ENCODE results near the gene RELT. TPM values are rescaled to one million over a fixed set of nuclear protein-coding genes. Genes with fewer than 3 reads are reported as not detected.
A peak's percentile ranks its signal among the peaks of the same experiment; 100 is the strongest.

RELT gene
- total RNA-seq, 5 donors from 2014 or later (not counting 1 experiment from before 2014, with no cell fraction given) = 15.6 to 113 (median 19.9) TPM

GRCh38 chr11:73380331-73380730 lies 4.1 kb downstream of the RELT start:
- Mint-ChIP-seq H3K4me1 (peaks cover 70 to 85% (median 73%) of the 10 kb centered on the region in 3 donors), H3K27me3 (no peaks in the 10 kb centered on the region), H3K9me3 (no peaks in the 10 kb centered on the region), H3K27ac (peak overlapping the region in 1 of 2 donors; percentile 28), H3K4me3 (no peak overlapping the region), H3K36me3 (no peaks in the 10 kb centered on the region)
- H3K27ac ChIP-seq (ENCODE audit: low read length) = no peak overlapping the region
- DNase-seq (no peak), ATAC-seq (replicated peaks in 1 of 4) (no peak)
- no peaks in the 10 kb centered on the region for H3K27me3 ChIP-seq (replicated peaks in 1 of 2; ENCODE audit: control insufficient read depth in 2 of 2, extremely low read depth in 1 of 2, insufficient read depth in 2 of 2, low read length in 1 of 2)
- no peaks in the 10 kb centered on the region for H3K36me3 ChIP-seq (ENCODE audit: control insufficient read depth in 2 of 2, extremely low read depth in 1 of 2, insufficient read depth in 1 of 2, low read length in 1 of 2)
- H3K4me3 ChIP-seq (ENCODE audit: control insufficient read depth in 1 of 2, extremely low read depth in 1 of 2, low read length in 1 of 2) = no peak overlapping the region
- ChIA-PET POLR2A (no interaction called here), CTCF (interaction anchor here in 1 of 2 donors (0.6 kb wide), 1 partner anchor 300 kb away, joined by 3 read pairs; no protein-coding TSS in a partner anchor)
- no peaks in the 10 kb centered on the region for H3K9me3 ChIP-seq
- WGBS (ENCODE audit: insufficient coverage) = 100% methylated on average over 5 of the region's 7 CpGs
- peaks cover 11 to 65% of the 10 kb centered on the region in 2 experiments for H3K4me1 ChIP-seq (ENCODE audit: control insufficient read depth in 1 of 2, extremely low read depth in 1 of 2, insufficient read depth in 2 of 2, low read length in 2 of 2)

DNA sequence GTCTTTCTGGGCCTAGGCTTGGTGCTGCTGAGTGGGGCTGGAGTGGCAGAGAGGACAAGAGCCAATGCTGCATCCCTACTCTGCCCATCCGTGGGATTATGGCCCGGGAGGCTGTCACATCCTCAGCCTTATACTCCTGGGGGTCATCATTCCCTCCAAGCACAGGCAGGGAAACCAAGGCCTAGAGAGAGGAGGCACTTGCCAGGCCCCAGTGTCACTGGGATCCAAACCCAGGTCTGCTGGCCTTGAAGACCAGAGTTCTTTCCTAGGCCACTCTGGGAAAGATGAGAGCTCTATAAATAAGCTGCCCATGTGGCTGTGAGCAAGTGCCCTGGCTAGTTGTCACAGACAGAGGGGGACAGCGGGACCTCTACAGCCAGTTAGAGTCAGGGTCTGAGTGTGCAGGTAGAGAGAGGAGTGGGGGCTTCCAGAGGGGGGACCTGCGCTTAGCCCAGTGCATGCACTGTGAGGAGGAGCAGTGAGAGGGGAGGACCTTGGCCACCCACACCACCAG lies 4.8 kb downstream of the RELT start:
- H3K27ac Mint-ChIP-seq = no peak overlapping the region
- no peak overlapping the region for H3K4me3 ChIP-seq (ENCODE audit: control insufficient read depth in 1 of 2, extremely low read depth in 1 of 2, low read length in 1 of 2)
- H3K27ac ChIP-seq (ENCODE audit: low read length) = no peak overlapping the region
- no peaks in the 10 kb centered on the region for H3K9me3 ChIP-seq
- DNase-seq = no peak
- no peaks in the 10 kb centered on the region for H3K27me3 Mint-ChIP-seq
- no peaks in the 10 kb centered on the region for H3K9me3 Mint-ChIP-seq
- ChIA-PET CTCF (interaction anchor here in 1 of 2 donors (0.8 kb wide), 1 partner anchor 30 kb away, joined by 3 read pairs; no protein-coding TSS in a partner anchor), POLR2A (no interaction called here)
- H3K36me3 ChIP-seq (ENCODE audit: control insufficient read depth in 2 of 2, extremely low read depth in 1 of 2, insufficient read depth in 1 of 2, low read length in 1 of 2) = no peaks in the 10 kb centered on the region
- WGBS (ENCODE audit: insufficient coverage) = 100% methylated on average over 1 of the region's 4 CpGs
- H3K4me3 Mint-ChIP-seq = no peak overlapping the region
- peaks cover 71 to 85% (median 73%) of the 10 kb centered on the region in 3 donors for H3K4me1 Mint-ChIP-seq
- H3K4me1 ChIP-seq (ENCODE audit: control insufficient read depth in 1 of 2, extremely low read depth in 1 of 2, insufficient read depth in 2 of 2, low read length in 2 of 2) = peaks cover 16 to 65% of the 10 kb centered on the region in 2 experiments
- no peaks in the 10 kb centered on the region for H3K27me3 ChIP-seq (replicated peaks in 1 of 2; ENCODE audit: control insufficient read depth in 2 of 2, extremely low read depth in 1 of 2, insufficient read depth in 2 of 2, low read length in 1 of 2)
- no peak for ATAC-seq (replicated peaks in 1 of 4)
- no peaks in the 10 kb centered on the region for H3K36me3 Mint-ChIP-seq

DNA sequence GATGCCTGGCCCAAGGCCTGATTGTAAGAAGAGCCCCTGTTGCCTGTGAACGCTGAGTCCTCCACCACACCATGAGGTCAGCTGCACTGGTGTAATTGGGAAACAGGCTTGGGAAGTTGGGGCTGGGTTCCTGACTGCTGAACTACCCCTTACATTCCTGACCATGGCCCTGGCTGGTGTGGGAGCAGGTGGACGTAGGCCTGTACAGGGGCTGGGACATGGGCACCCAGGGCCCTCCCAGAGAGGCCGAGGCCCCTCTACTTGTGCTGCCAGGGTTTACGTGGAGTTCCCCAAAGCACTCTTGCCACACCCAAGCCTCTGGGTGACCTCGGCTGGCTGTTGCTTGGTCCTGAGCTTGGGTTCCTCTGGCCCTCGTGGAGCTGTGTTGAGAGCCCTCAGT lies 5.4 kb downstream of the RELT start:
- 82% methylated on average over 5 of the region's 6 CpGs for WGBS (ENCODE audit: insufficient coverage)
- Mint-ChIP-seq H3K36me3 (no peaks in the 10 kb centered on the region), H3K4me3 (no peak overlapping the region), H3K27ac (no peak overlapping the region), H3K4me1 (peaks cover 78 to 90% (median 79%) of the 10 kb centered on the region in 3 donors), H3K27me3 (no peaks in the 10 kb centered on the region), H3K9me3 (no peaks in the 10 kb centered on the region)
- Histone ChIP-seq H3K9me3 (no peaks in the 10 kb centered on the region), H3K4me3 (ENCODE audit: control insufficient read depth in 1 of 2, extremely low read depth in 1 of 2, low read length in 1 of 2) (no peak overlapping the region), H3K4me1 (ENCODE audit: control insufficient read depth in 1 of 2, extremely low read depth in 1 of 2, insufficient read depth in 2 of 2, low read length in 2 of 2) (peaks cover 23 to 71% of the 10 kb centered on the region in 2 experiments), H3K27me3 (replicated peaks in 1 of 2; ENCODE audit: control insufficient read depth in 2 of 2, extremely low read depth in 1 of 2, insufficient read depth in 2 of 2, low read length in 1 of 2) (no peaks in the 10 kb centered on the region), H3K27ac (ENCODE audit: low read length) (no peak overlapping the region), H3K36me3 (ENCODE audit: control insufficient read depth in 2 of 2, extremely low read depth in 1 of 2, insufficient read depth in 1 of 2, low read length in 1 of 2) (no peaks in the 10 kb centered on the region)
- ATAC-seq (replicated peaks in 1 of 4) = no peak
- no peak for DNase-seq
- POLR2A ChIA-PET = no interaction called here
- CTCF ChIA-PET = interaction anchor here in 1 of 2 donors (0.8 kb wide), 1 partner anchor 30 kb away, joined by 3 read pairs; no protein-coding TSS in a partner anchor

GRCh38 chr11:73382183-73382582 lies 6.0 kb downstream of the RELT start:
- ATAC-seq (replicated peaks in 1 of 4) (no peak), DNase-seq (no peak)
- Mint-ChIP-seq H3K4me1 (peaks cover 79 to 92% (median 79%) of the 10 kb centered on the region in 3 donors), H3K27me3 (no peaks in the 10 kb centered on the region), H3K27ac (peak overlapping the region; percentile 55 to 82), H3K4me3 (peak overlapping the region in 1 of 3 donors; percentile 20), H3K36me3 (no peaks in the 10 kb centered on the region), H3K9me3 (no peaks in the 10 kb centered on the region)
- Histone ChIP-seq H3K4me1 (ENCODE audit: control insufficient read depth in 1 of 2, extremely low read depth in 1 of 2, insufficient read depth in 2 of 2, low read length in 2 of 2) (peaks cover 22 to 73% of the 10 kb centered on the region in 2 experiments), H3K27ac (ENCODE audit: low read length) (no peak overlapping the region), H3K27me3 (replicated peaks in 1 of 2; ENCODE audit: control insufficient read depth in 2 of 2, extremely low read depth in 1 of 2, insufficient read depth in 2 of 2, low read length in 1 of 2) (no peaks in the 10 kb centered on the region), H3K4me3 (ENCODE audit: control insufficient read depth in 1 of 2, extremely low read depth in 1 of 2, low read length in 1 of 2) (no peak overlapping the region), H3K9me3 (no peaks in the 10 kb centered on the region), H3K36me3 (ENCODE audit: control insufficient read depth in 2 of 2, extremely low read depth in 1 of 2, insufficient read depth in 1 of 2, low read length in 1 of 2) (no peaks in the 10 kb centered on the region)
- ChIA-PET CTCF (no interaction called here), POLR2A (no interaction called here)
- 93% methylated on average over 3 of the region's 7 CpGs for WGBS (ENCODE audit: insufficient coverage)

DNA sequence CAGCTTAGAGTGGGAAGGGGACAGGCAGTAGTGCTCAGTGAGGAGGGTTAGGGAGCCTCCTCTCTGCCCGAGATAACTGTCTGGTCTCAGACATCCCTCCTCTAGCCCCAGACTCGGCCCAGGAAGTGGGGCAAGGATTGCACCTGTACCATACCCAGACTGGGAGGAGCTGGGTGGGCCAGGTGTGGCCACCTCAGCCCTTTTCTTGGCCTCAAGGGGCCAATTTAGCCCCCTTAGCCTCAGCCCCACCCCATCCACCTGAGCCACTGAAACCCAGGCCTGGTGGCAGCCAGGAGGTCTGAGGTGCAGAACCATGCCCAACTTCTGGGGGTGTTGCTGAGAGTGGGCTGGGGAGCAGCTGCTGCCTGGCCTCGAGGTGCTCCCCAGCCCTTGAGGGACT lies 6.5 kb downstream of the RELT start:
- no peaks in the 10 kb centered on the region for H3K27me3 Mint-ChIP-seq
- Histone ChIP-seq H3K27ac (ENCODE audit: low read length) (no peak overlapping the region), H3K36me3 (ENCODE audit: control insufficient read depth in 2 of 2, extremely low read depth in 1 of 2, insufficient read depth in 1 of 2, low read length in 1 of 2) (no peaks in the 10 kb centered on the region), H3K4me3 (ENCODE audit: control insufficient read depth in 1 of 2, extremely low read depth in 1 of 2, low read length in 1 of 2) (no peak overlapping the region), H3K4me1 (ENCODE audit: control insufficient read depth in 1 of 2, extremely low read depth in 1 of 2, insufficient read depth in 2 of 2, low read length in 2 of 2) (peaks cover 19 to 69% of the 10 kb centered on the region in 2 experiments), H3K9me3 (no peaks in the 10 kb centered on the region), H3K27me3 (replicated peaks in 1 of 2; ENCODE audit: control insufficient read depth in 2 of 2, extremely low read depth in 1 of 2, insufficient read depth in 2 of 2, low read length in 1 of 2) (no peaks in the 10 kb centered on the region)
- peaks cover 78 to 90% (median 78%) of the 10 kb centered on the region in 3 donors for H3K4me1 Mint-ChIP-seq
- ATAC-seq (replicated peaks in 1 of 4) (peak in 1 of 4 experiments; percentile 3), DNase-seq (no peak)
- H3K27ac Mint-ChIP-seq = peak overlapping the region in 1 of 2 donors; percentile 82
- H3K36me3 Mint-ChIP-seq = no peaks in the 10 kb centered on the region
- H3K4me3 Mint-ChIP-seq = no peak overlapping the region
- 43% methylated on average over 1 of the region's 3 CpGs for WGBS (ENCODE audit: insufficient coverage)
- CTCF ChIA-PET = no interaction called here
- POLR2A ChIA-PET = interaction anchor here in 1 of 2 donors (0.6 kb wide), 1 partner anchor 16 kb away, joined by 6 read pairs; no protein-coding TSS in a partner anchor
- no peaks in the 10 kb centered on the region for H3K9me3 Mint-ChIP-seq

DNA sequence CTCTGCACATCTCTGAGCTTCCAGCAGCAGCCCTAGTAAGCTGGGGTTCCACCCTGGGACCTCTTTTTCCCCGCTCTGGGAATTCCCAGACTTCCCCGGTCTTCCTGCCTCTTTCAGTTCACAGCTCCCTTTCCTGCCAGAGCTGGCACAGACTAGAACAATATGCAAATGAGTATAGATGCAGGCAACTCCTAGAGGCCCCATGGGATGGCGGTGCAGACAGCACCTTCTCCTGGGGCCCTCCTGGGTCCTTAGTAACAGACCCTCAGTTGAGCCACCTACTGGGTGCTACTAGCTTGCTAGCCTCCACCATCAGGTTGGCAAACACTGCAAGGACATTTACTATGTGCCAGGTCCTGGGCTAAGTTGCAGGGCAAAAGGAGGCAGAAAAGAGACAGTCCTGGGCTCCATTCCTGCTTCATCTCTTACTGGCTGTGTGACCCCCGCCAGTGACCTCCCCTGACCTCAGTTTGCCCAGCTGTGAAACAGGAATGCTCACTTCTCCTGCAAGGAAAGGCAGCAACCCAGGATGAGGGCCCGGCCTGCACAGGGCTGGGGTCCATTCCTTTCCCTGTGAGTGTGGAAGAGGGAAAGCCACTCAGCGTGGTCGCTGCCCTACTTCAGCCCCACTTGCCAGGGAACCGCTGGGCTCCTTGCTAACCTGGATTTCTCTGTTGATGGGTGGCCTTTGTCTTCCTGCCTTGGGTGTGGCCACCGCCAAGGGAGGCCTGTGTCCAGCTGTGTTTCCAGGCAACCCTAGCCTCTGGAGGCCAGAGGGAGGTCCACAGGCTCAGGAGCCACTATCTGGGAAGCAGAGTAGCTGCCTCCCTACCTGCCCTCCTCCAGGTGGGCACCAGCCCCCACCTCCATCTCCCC lies 7.3 kb downstream of the RELT start:
- Mint-ChIP-seq H3K4me1 (peaks cover 75 to 89% (median 77%) of the 10 kb centered on the region in 3 donors), H3K27ac (peak overlapping the region; percentile 53 to 82), H3K27me3 (no peaks in the 10 kb centered on the region), H3K36me3 (no peaks in the 10 kb centered on the region), H3K9me3 (no peaks in the 10 kb centered on the region), H3K4me3 (no peak overlapping the region)
- POLR2A ChIA-PET = interaction anchor here in 1 of 2 donors (0.6 kb wide), 1 partner anchor 16 kb away, joined by 6 read pairs; no protein-coding TSS in a partner anchor
- H3K27me3 ChIP-seq (replicated peaks in 1 of 2; ENCODE audit: control insufficient read depth in 2 of 2, extremely low read depth in 1 of 2, insufficient read depth in 2 of 2, low read length in 1 of 2) = no peaks in the 10 kb centered on the region
- no peaks in the 10 kb centered on the region for H3K9me3 ChIP-seq
- WGBS (ENCODE audit: insufficient coverage) = 87% methylated on average over 8 of the region's 9 CpGs
- CTCF ChIA-PET = interaction anchor here (0.5 to 1.0 kb wide), 3 partner anchors 10 to 33 kb away, joined by 3 read pairs; no protein-coding TSS in a partner anchor
- no peak for ATAC-seq (replicated peaks in 1 of 4)
- H3K27ac ChIP-seq (ENCODE audit: low read length) = no peak overlapping the region
- DNase-seq = no peak
- peaks cover 19 to 66% of the 10 kb centered on the region in 2 experiments for H3K4me1 ChIP-seq (ENCODE audit: control insufficient read depth in 1 of 2, extremely low read depth in 1 of 2, insufficient read depth in 2 of 2, low read length in 2 of 2)
- H3K36me3 ChIP-seq (ENCODE audit: control insufficient read depth in 2 of 2, extremely low read depth in 1 of 2, insufficient read depth in 1 of 2, low read length in 1 of 2) = no peaks in the 10 kb centered on the region
- H3K4me3 ChIP-seq (ENCODE audit: control insufficient read depth in 1 of 2, extremely low read depth in 1 of 2, low read length in 1 of 2) = no peak overlapping the region

All from T-cell (primary cell).